ENCODE measurements around the gene HLA-F.

Gene HLA-F

DNA sequence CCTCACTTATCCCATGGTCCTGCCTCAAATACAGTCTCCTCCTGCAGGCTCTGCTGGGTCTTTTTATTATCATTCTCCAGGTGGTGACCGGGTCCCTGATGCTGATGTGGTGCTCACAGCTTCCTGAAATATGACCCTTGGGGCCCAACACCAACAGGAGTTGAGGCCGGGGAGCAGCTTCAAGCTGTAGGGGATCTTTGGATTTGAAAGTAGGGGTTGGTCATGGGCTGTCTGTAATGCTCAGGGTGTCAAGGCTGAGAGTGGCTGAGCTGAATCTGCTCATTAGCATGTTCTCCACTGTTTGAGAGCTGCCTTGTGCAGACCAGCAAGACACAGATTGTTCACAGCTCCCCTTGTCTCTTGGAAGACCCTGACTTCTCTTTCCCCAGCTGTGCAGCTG is 35.5 kb downstream of the HLA-F start:
- TF ChIP-seq POLR2A (IDR thresholded peaks at IDR 0.05; ENCODE audit: extremely low read depth, insufficient read length) (no peak), MYC (IDR thresholded peaks at IDR 0.05; ENCODE audit: low read depth, low read length) (no peak)
- TF ChIP-seq, protein P1, sequence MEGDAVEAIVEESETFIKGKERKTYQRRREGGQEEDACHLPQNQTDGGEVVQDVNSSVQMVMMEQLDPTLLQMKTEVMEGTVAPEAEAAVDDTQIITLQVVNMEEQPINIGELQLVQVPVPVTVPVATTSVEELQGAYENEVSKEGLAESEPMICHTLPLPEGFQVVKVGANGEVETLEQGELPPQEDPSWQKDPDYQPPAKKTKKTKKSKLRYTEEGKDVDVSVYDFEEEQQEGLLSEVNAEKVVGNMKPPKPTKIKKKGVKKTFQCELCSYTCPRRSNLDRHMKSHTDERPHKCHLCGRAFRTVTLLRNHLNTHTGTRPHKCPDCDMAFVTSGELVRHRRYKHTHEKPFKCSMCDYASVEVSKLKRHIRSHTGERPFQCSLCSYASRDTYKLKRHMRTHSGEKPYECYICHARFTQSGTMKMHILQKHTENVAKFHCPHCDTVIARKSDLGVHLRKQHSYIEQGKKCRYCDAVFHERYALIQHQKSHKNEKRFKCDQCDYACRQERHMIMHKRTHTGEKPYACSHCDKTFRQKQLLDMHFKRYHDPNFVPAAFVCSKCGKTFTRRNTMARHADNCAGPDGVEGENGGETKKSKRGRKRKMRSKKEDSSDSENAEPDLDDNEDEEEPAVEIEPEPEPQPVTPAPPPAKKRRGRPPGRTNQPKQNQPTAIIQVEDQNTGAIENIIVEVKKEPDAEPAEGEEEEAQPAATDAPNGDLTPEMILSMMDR (IDR thresholded peaks at IDR 0.05; ENCODE audit: low read depth, low read length): no peak
- TF ChIP-seq, protein P2, sequence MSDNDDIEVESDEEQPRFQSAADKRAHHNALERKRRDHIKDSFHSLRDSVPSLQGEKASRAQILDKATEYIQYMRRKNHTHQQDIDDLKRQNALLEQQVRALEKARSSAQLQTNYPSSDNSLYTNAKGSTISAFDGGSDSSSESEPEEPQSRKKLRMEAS (IDR thresholded peaks at IDR 0.05; ENCODE audit: low read depth, low read length): no peak
- DNase-seq (ENCODE audit: low read depth): no peak
- H3K4me3 ChIP-seq (ENCODE audit: low read depth, low read length): no peak overlapping the region

DNA sequence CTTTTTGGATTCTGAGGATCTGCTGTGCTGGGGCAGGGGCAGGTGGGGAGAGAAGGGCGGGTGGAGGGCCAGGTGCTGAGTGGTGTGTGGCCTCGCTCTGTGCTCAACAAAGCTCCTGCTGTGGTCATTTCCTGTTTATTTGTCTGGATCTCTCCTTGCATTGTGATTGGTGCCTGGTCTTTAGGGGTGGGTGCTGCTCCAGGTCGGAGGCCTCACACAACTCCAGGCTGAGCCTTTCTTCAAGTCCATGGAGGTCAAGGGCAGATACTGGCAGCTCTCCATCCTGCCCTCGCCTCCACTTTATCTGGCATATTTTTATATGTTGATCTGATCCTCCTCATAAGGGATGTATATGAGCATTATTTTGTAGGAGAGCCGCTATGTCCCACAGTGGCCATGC is 36.2 kb downstream of the HLA-F start:
- no peak for DNase-seq (ENCODE audit: low read depth)
- no peak overlapping the region for H3K4me3 ChIP-seq (ENCODE audit: low read depth, low read length)
- TF ChIP-seq POLR2A (IDR thresholded peaks at IDR 0.05; ENCODE audit: extremely low read depth, insufficient read length) (no peak), MYC (IDR thresholded peaks at IDR 0.05; ENCODE audit: low read depth, low read length) (no peak)
- TF ChIP-seq, protein P1 (IDR thresholded peaks at IDR 0.05; ENCODE audit: low read depth, low read length): no peak
- TF ChIP-seq, protein P2 (IDR thresholded peaks at IDR 0.05; ENCODE audit: low read depth, low read length): no peak

DNA sequence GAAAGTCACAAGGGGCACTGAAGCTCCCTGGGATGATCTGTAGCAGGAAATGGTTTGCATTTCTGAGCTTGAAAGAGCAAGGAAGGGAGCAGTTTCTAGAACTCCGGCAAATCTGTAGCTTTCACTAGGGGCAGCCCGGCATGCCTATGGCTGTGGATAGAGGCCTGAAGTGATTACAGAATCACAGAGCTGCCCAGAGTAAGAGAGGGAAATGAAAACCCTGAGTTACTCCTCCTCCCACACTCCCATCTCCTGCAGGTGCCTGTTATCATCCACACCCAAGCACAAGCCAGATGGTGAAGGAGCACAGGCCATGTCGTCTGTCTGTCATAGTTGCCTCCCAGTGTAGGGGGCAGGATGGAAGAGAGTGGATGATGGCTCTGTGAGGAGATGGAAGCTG is 37.1 kb downstream of the HLA-F start:
- no peak overlapping the region for H3K4me3 ChIP-seq (ENCODE audit: low read depth, low read length)
- TF ChIP-seq, protein P1 (IDR thresholded peaks at IDR 0.05; ENCODE audit: low read depth, low read length): no peak
- no peak for TF ChIP-seq MYC (IDR thresholded peaks at IDR 0.05; ENCODE audit: low read depth, low read length)
- TF ChIP-seq POLR2A (IDR thresholded peaks at IDR 0.05; ENCODE audit: extremely low read depth, insufficient read length): no peak
- TF ChIP-seq, protein P2 (IDR thresholded peaks at IDR 0.05; ENCODE audit: low read depth, low read length): no peak
- DNase-seq (ENCODE audit: low read depth): no peak

DNA sequence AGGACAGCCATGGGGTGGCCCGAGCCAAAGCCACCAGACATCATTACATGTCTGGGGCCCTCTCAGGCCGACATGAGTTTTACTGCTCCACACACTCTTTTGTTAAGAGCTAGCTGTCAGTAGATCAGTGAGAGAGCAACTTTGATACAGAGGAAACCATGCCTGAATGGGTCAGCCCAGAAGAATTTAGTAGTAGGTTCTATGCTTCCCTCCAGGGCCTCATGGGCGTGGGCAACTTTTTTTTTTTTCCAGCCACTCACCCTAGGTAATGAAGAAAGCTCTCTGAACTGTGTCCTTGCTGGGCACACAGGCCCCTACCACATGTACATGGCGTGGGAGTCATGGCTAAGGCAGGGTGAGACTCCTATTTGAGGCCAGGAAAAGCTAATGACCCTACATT is 38.8 kb downstream of the HLA-F start:
- TF ChIP-seq, protein P1 (IDR thresholded peaks at IDR 0.05; ENCODE audit: low read depth, low read length): no peak
- no peak for TF ChIP-seq MYC (IDR thresholded peaks at IDR 0.05; ENCODE audit: low read depth, low read length)
- TF ChIP-seq, protein P2 (IDR thresholded peaks at IDR 0.05; ENCODE audit: low read depth, low read length): no peak
- no peak for TF ChIP-seq POLR2A (IDR thresholded peaks at IDR 0.05; ENCODE audit: extremely low read depth, insufficient read length)
- no peak overlapping the region for H3K4me3 ChIP-seq (ENCODE audit: low read depth, low read length)
- no peak for DNase-seq (ENCODE audit: low read depth)

DNA sequence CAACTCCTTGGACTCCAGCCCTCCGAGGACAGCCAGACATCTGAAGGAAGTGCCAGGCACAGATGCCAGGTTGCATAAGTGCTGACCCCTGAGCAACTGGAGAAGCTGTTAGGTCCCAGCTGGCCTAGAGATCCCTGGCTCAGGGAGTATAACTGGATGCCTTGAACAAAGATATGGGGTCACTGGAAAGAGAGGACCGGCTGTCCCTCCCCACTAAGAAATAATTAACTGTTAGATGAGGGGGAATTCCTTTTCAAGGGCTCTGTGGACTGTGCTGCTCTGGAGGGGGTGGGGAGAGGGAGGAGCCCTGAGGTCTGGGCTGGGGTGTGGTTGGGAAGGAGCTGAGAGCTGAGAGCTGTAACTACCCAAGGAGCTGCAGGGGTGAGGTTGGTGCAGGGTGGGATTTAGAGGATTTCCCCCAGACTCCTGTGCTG is 39.6 kb downstream of the HLA-F start:
- DNase-seq (ENCODE audit: low read depth): no peak
- H3K4me3 ChIP-seq (ENCODE audit: low read depth, low read length): no peak overlapping the region

More for the DNA sequence above, 39.6 kb downstream of the HLA-F start:
- TF ChIP-seq POLR2A (IDR thresholded peaks at IDR 0.05; ENCODE audit: extremely low read depth, insufficient read length): no peak
- no peak for TF ChIP-seq MYC (IDR thresholded peaks at IDR 0.05; ENCODE audit: low read depth, low read length)
- TF ChIP-seq, protein P1 (IDR thresholded peaks at IDR 0.05; ENCODE audit: low read depth, low read length): no peak
- TF ChIP-seq, protein P2 (IDR thresholded peaks at IDR 0.05; ENCODE audit: low read depth, low read length): no peak
